DND-41 (cell line): ENCODE results near the gene IGFL1.

Experiments
- ATAC-seq: fragments of 200-7000 bp; cut with Tn5 transposase; 3 replicates; pipeline ENCODE4 v1.9.1; 2021; ENCODE audit warnings: low read depth; ENCODE audit not compliant: insufficient read depth
- DNase-seq: peaks from one replicate; pipeline ENCODE4 v3.0.0-alpha.2; 2020
- H2AFZ ChIP-seq: 2 replicates; pipeline ENCODE4 v1.6.0; 2012; ENCODE audit warnings: low read depth, low read length
- H3K27ac ChIP-seq: 2 replicates; pipeline ENCODE4 v1.5.1; 2012; ENCODE audit warnings: low read length, inconsistent platforms
- H3K27me3 ChIP-seq: fragments of 200-600 bp; sonication (generic); 2 replicates; pipeline ENCODE4 v1.6.0; 2012; ENCODE audit warnings: low read length, mild to moderate bottlenecking, inconsistent platforms; ENCODE audit not compliant: insufficient read depth, poor library complexity
- H3K36me3 ChIP-seq: 2 replicates; pipeline ENCODE4 v1.5.1; 2012; ENCODE audit warnings: low read length, inconsistent platforms; ENCODE audit not compliant: insufficient read depth
- H3K4me1 ChIP-seq: 2 replicates; pipeline ENCODE4 v1.5.1; 2012; ENCODE audit warnings: mild to moderate bottlenecking, low read length; ENCODE audit not compliant: insufficient read depth
- H3K4me2 ChIP-seq: 2 replicates; pipeline ENCODE4 v1.6.0; 2012; ENCODE audit warnings: mild to moderate bottlenecking, moderate library complexity, low read length, inconsistent platforms; ENCODE audit not compliant: insufficient read depth
- H3K4me3 ChIP-seq, 2 experiments: fragments of 200-600 bp in 1 of 2; shearing (Covaris generic) in 1 of 2; 2 replicates each; pipeline ENCODE4 v1.5.1; 2012 to 2016; ENCODE audit warnings: inconsistent platforms in 2 of 2, low read length in 2 of 2, mild to moderate bottlenecking in 2 of 2, low read depth in 1 of 2, moderate library complexity in 1 of 2
- H3K79me2 ChIP-seq: 2 replicates; pipeline ENCODE4 v1.6.0; 2012; ENCODE audit warnings: low read length, inconsistent platforms; ENCODE audit not compliant: insufficient read depth
- H3K9ac ChIP-seq: 2 replicates; pipeline ENCODE4 v1.6.0; 2012; ENCODE audit warnings: low read depth, mild to moderate bottlenecking, inconsistent platforms, low read length, moderate library complexity
- H3K9me3 ChIP-seq: 2 replicates; pipeline ENCODE4 v1.5.1; 2012; ENCODE audit warnings: low read length, moderate library complexity, mild to moderate bottlenecking, inconsistent platforms; ENCODE audit not compliant: insufficient read depth, severe bottlenecking
- H4K20me1 ChIP-seq: 2 replicates; pipeline ENCODE4 v1.6.0; 2012; ENCODE audit warnings: low read length; ENCODE audit not compliant: insufficient read depth
- EZH2 ChIP-seq: IDR thresholded peaks from 3 replicates; pipeline ENCODE4 v1.6.1; 2012; ENCODE audit warnings: borderline replicate concordance, low read depth, mild to moderate bottlenecking, moderate library complexity, low read length, inconsistent platforms; ENCODE audit not compliant: severe bottlenecking
- TF ChIP-seq, protein P1 (sequence below): IDR thresholded peaks from 2 replicates; pipeline ENCODE4 v1.5.1; 2012; ENCODE audit warnings: borderline replicate concordance, low read length, moderate library complexity, mild to moderate bottlenecking; ENCODE audit not compliant: poor library complexity, severe bottlenecking; ENCODE audit errors: extremely low read depth

Gene IGFL1

DNA sequence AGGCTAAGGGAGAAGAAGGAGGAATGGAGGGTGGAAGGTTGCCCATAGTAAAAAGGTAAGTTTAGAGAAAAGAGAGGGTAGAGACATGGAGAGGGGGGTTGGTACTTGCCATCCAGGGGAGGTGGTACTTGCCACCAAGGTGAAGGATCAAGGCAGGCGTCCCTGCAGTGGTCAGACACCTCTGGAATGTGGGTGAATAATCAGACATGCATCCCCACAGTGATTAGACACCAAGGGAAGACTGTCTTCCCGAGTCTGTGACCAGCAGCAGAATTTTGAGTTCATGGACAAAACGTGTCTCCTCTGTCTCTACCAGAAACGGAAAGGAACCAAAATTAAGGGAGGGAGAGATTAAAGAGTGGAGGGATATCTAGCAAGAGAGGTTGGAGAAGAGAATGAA, 27.1 kb upstream of the IGFL1 start:
- Histone ChIP-seq H3K4me3 (no peak overlapping the region), H3K36me3 (no peaks in the 10 kb centered on the region), H4K20me1 (0 out of 2 replicates have a peak, but pooled peaks cover 3% of the 10 kb centered on the region), H3K27me3 (no peaks in the 10 kb centered on the region), H2AFZ (no peak overlapping the region), H3K9ac (no peak overlapping the region), H3K79me2 (no peaks in the 10 kb centered on the region), H3K27ac (no peak overlapping the region), H3K4me1 (no peaks in the 10 kb centered on the region), H3K4me2 (no peak overlapping the region), H3K9me3 (no peaks in the 10 kb centered on the region)
- TF ChIP-seq, protein P1, sequence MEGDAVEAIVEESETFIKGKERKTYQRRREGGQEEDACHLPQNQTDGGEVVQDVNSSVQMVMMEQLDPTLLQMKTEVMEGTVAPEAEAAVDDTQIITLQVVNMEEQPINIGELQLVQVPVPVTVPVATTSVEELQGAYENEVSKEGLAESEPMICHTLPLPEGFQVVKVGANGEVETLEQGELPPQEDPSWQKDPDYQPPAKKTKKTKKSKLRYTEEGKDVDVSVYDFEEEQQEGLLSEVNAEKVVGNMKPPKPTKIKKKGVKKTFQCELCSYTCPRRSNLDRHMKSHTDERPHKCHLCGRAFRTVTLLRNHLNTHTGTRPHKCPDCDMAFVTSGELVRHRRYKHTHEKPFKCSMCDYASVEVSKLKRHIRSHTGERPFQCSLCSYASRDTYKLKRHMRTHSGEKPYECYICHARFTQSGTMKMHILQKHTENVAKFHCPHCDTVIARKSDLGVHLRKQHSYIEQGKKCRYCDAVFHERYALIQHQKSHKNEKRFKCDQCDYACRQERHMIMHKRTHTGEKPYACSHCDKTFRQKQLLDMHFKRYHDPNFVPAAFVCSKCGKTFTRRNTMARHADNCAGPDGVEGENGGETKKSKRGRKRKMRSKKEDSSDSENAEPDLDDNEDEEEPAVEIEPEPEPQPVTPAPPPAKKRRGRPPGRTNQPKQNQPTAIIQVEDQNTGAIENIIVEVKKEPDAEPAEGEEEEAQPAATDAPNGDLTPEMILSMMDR, result no peak
- TF ChIP-seq EZH2, result no peak
- ATAC-seq (no peak), DNase-seq (no peak)

DNA sequence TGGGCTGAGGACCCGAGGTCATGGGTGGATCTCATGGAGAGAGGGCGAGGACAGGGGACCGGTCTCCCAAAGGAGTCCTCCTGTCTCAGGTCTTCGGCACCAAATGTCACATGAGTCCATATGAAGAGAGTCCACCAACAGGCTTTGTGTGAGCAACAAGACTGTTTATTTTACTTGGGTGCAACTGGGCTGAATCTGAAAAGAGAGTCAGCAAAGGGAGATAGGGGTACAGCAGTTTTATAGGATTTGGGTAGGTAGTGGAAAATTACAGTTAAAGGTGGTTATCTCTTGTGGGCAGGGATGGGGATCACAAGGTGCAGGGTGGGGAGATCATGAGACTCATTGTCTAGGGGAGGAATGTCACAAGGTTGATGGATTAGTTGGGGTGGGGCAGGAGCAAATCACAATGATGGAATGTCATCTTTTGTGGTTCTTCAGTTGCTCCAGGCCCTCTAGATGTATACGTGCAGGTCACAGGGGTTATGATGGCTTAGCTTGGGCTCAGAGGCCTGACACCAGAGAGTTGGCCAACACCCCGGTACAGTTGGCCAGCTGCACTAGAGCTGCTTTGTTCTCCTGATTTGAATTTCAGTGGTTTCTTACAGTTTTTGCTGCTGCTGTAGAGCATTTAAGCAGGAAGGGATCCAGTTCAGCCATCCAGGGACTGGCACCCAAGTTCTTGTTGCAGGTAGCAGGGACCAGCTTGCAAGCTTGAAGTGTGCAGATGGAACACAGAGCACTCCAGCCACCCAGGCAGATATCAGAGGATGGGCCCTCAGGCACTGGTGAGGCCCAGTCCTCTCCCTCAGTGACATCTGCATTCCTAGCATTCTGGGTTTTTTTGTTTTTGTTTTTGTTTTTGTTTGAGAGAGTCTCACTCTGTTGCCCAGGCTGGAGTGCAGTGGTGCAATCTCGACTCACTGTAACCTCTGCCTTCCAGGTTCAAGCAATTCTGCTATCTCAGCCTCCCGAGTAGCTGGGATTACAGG, 26.4 kb upstream of the IGFL1 start:
- Histone ChIP-seq H3K4me1 (no peaks in the 10 kb centered on the region), H3K79me2 (no peaks in the 10 kb centered on the region), H3K27me3 (no peaks in the 10 kb centered on the region), H3K36me3 (no peaks in the 10 kb centered on the region), H2AFZ (no peak overlapping the region), H3K4me3 (no peak overlapping the region), H3K27ac (no peak overlapping the region), H3K9ac (no peak overlapping the region), H3K9me3 (no peaks in the 10 kb centered on the region), H4K20me1 (0 out of 2 replicates have a peak, but pooled peaks cover 3% of the 10 kb centered on the region), H3K4me2 (no peak overlapping the region)
- no peak for DNase-seq
- ATAC-seq, result no peak
- TF ChIP-seq, protein P1, result no peak
- TF ChIP-seq EZH2, result no peak

- Histone ChIP-seq H3K4me1 (no peaks in the 10 kb centered on the region), H3K9ac (no peak overlapping the region), H3K27ac (no peak overlapping the region), H3K4me3 (no peak overlapping the region), H2AFZ (no peak overlapping the region), H3K4me2 (no peak overlapping the region), H3K36me3 (no peaks in the 10 kb centered on the region), H3K9me3 (no peaks in the 10 kb centered on the region), H4K20me1 (0 out of 2 replicates have a peak, but pooled peaks cover 3% of the 10 kb centered on the region), H3K79me2 (no peaks in the 10 kb centered on the region), H3K27me3 (peaks cover 4% of the 10 kb centered on the region)
- ATAC-seq (no peak), DNase-seq (no peak)
- no peak for TF ChIP-seq EZH2
Measured at GRCh38 chr19:46204008-46204407, 25.5 kb upstream of the IGFL1 start.

DNA sequence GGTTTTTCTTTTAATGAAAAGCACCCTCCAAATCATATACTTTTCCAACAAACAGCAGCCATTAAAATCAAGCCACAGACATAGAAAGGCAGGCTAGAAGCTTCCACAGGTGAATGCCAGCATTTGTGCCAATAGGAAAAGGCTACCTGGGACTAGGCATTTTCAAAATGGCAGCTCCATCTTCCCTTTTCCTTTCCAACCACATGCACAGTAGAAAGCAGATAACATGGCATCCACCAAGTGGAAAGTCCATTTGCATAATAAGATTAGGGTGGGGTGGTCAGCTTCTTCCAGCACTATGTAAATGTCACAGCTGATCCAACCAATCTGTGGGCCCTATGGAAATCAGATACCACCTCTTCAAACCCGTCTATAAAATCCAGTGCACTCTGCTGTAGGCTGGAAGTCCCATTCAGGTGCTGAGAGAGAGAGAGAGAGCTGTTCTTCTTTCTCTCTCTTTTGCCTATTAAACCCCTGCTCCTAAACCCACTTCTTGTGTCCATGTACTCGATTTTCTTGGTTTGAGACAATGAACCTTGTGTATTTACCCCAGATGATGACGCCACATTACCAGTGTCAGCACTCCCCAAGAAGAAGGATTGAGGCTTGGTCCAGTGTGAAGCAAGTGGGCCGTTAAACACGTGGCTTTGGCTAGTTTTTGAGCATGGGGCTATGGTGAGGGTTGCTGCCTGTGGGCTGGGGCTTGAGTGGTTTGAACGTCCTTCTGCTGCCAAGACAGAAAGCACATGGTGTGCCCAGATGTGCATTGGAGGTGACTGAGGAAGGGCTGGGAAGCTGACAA, 24.2 kb upstream of the IGFL1 start:
- Histone ChIP-seq H3K9ac (no peak overlapping the region), H3K9me3 (no peaks in the 10 kb centered on the region), H2AFZ (no peak overlapping the region), H3K36me3 (no peaks in the 10 kb centered on the region), H4K20me1 (0 out of 2 replicates have a peak, but pooled peaks cover 3% of the 10 kb centered on the region), H3K79me2 (no peaks in the 10 kb centered on the region), H3K27ac (no peak overlapping the region), H3K4me1 (no peaks in the 10 kb centered on the region), H3K4me3 (no peak overlapping the region), H3K4me2 (no peak overlapping the region), H3K27me3 (peaks cover 4% of the 10 kb centered on the region)
- no peak for DNase-seq
- no peak for TF ChIP-seq EZH2
- TF ChIP-seq, protein P1, result no peak
- ATAC-seq, result no peak
